Natural killer cell (primary cell): ENCODE measurements around the gene ACTRT1. TPM values are rescaled to one million over a fixed set of nuclear protein-coding genes. Genes with fewer than 3 reads are reported as not detected.

ENCODE experiments used
- ATAC-seq, 3 donors: fragments of 150-1000 bp in 2 of 3; fragments of 200-7000 bp in 1 of 3; cut with Tn5 transposase; 1 replicate in 1 of 3; 2 replicates in 2 of 3; pipeline ENCODE4 v1.10.0; 2021; ENCODE audit warnings: mild to moderate bottlenecking in 2 of 3, moderate library complexity in 2 of 3
- DNase-seq, 2 donors: peaks; one replicate each; pipeline versions ENCODE4 v3.0.0 to v3.0.0-alpha.2; 2013 to 2021; ENCODE audit warnings: mixed read lengths in 1 of 2
- H3K27ac ChIP-seq: one replicate; pipeline ENCODE4 v1.5.1; 2013; ENCODE audit warnings: mild to moderate bottlenecking, low read length
- H3K27me3 ChIP-seq: one replicate; pipeline ENCODE4 v1.6.1; 2013; ENCODE audit warnings: low read length; ENCODE audit not compliant: control insufficient read depth, insufficient read depth
- H3K36me3 ChIP-seq: one replicate; pipeline ENCODE4 v1.6.1; 2013; ENCODE audit warnings: low read length; ENCODE audit not compliant: control insufficient read depth, insufficient read depth
- H3K4me1 ChIP-seq: one replicate; pipeline ENCODE4 v1.6.1; 2013; ENCODE audit warnings: low read length; ENCODE audit not compliant: control insufficient read depth, insufficient read depth
- H3K4me3 ChIP-seq: one replicate; pipeline ENCODE4 v1.5.1; 2013; ENCODE audit warnings: low read length
- H3K9me3 ChIP-seq: one replicate; pipeline ENCODE4 v1.6.1; 2013; ENCODE audit warnings: low read length; ENCODE audit not compliant: control insufficient read depth, insufficient read depth
- H3K27ac Mint-ChIP-seq, 2 donors: one replicate each; pipeline ENCODE4 v1.8.0; 2022; ENCODE audit warnings: mild to moderate bottlenecking in 2 of 2, mixed read lengths in 2 of 2, moderate library complexity in 1 of 2
- H3K27me3 Mint-ChIP-seq, 2 donors: one replicate each; pipeline ENCODE4 v1.8.0; 2022; ENCODE audit warnings: low read depth in 2 of 2, mixed read lengths in 2 of 2
- H3K36me3 Mint-ChIP-seq: one replicate; pipeline ENCODE4 v1.8.0; 2022; ENCODE audit warnings: mixed read lengths
- H3K4me1 Mint-ChIP-seq, 2 donors: one replicate each; pipeline ENCODE4 v1.8.0; 2022; ENCODE audit warnings: mixed read lengths in 2 of 2
- H3K4me3 Mint-ChIP-seq: one replicate; pipeline ENCODE4 v1.8.0; 2022; ENCODE audit warnings: mild to moderate bottlenecking, moderate library complexity, mixed read lengths
- H3K9me3 Mint-ChIP-seq, 2 donors: one replicate each; pipeline ENCODE4 v1.8.0; 2022; ENCODE audit warnings: mixed read lengths in 2 of 2
- CTCF ChIP-seq: fragments of 200-600 bp; IDR thresholded peaks from one replicate; pipeline ENCODE4 v1.8.0; 2022; ENCODE audit warnings: antibody characterized with exemption
- WGBS: methylation state at CpG from one replicate; pipeline ENCODE4 v1.1.7; 2013; ENCODE audit warnings: missing lambda C conversion rate; ENCODE audit not compliant: insufficient coverage; 5-methylcytosine and 5-hydroxymethylcytosine counted together
- intact Hi-C: fragments of 100-400 bp; cut with micrococcal nuclease; formaldehyde crosslinking; loops from one replicate; pipeline ENCODE4 v1.14.2; 2022
- total RNA-seq, 4 donors: library from RNA; stranded (reverse); fragments of 120-200 nt in 1 of 4; gene quantifications; one replicate each; pipeline versions ENCODE4 v1.2.3 to v1.2.4, GENCODE V29; 2013 to 2022

Gene ACTRT1
- total RNA-seq, 3 donors from 2014 or later (not counting 1 experiment from before 2014, with no cell fraction given) = not detected

- TF ChIP-seq CTCF = no peak
- ATAC-seq (no peak), DNase-seq (no peak)
- Mint-ChIP-seq H3K36me3 (no peaks in the 10 kb centered on the region), H3K27me3 (no peaks in the 10 kb centered on the region), H3K27ac (no peak overlapping the region), H3K4me3 (no peak overlapping the region), H3K4me1 (no peaks in the 10 kb centered on the region), H3K9me3 (peaks cover 0 to 7% of the 10 kb centered on the region in 2 donors)
- no peak overlapping the region for H3K27ac ChIP-seq
- intact Hi-C loops = no loop called here
- no peak overlapping the region for H3K4me3 ChIP-seq
- no peaks in the 10 kb centered on the region for H3K9me3 ChIP-seq
- H3K4me1 ChIP-seq = no peaks in the 10 kb centered on the region
- no peaks in the 10 kb centered on the region for H3K36me3 ChIP-seq
- H3K27me3 ChIP-seq = no peaks in the 10 kb centered on the region
These were observed 16.9 kb downstream of the ACTRT1 start for GRCh38 chrX:128035318-128035717.

GRCh38 chrX:128021566-128021965, 30.6 kb downstream of the ACTRT1 start:
- Mint-ChIP-seq H3K36me3 (no peaks in the 10 kb centered on the region), H3K4me3 (no peak overlapping the region), H3K4me1 (no peaks in the 10 kb centered on the region), H3K9me3 (peaks cover 0 to 11% of the 10 kb centered on the region in 2 donors), H3K27me3 (no peaks in the 10 kb centered on the region), H3K27ac (no peak overlapping the region)
- no CpG with 5 or more reads among the region's 1 CpG for WGBS
- intact Hi-C loops = no loop called here
- no peak for TF ChIP-seq CTCF
- ATAC-seq (no peak), DNase-seq (no peak)
- Histone ChIP-seq H3K4me3 (no peak overlapping the region), H3K36me3 (no peaks in the 10 kb centered on the region), H3K4me1 (no peaks in the 10 kb centered on the region), H3K9me3 (no peaks in the 10 kb centered on the region), H3K27ac (no peak overlapping the region), H3K27me3 (no peaks in the 10 kb centered on the region)

DNA sequence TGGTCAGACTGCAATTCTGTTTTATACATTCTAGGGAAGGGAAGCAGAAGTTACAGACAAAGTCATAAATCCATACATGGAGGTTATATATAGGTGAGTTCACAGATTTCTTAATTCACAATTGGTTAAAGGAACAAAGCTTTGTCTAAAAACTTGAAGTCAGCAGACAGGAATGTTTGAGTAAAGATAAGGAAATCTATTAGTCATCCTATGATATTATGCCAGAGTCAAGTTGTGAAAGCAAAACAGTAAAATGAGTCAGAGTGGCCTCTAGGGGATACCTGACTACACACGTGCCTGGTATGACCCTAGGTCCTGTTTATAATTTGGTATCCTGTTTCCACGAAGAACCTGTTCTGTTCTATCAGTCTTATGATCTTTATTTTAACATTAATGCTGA, 31.5 kb downstream of the ACTRT1 start:
- Mint-ChIP-seq H3K9me3 (peaks cover 0 to 16% of the 10 kb centered on the region in 2 donors), H3K27ac (no peak overlapping the region), H3K4me3 (no peak overlapping the region), H3K36me3 (no peaks in the 10 kb centered on the region), H3K27me3 (no peaks in the 10 kb centered on the region), H3K4me1 (no peaks in the 10 kb centered on the region)
- no peak for TF ChIP-seq CTCF
- Histone ChIP-seq H3K9me3 (no peaks in the 10 kb centered on the region), H3K4me1 (no peaks in the 10 kb centered on the region), H3K36me3 (no peaks in the 10 kb centered on the region), H3K4me3 (no peak overlapping the region), H3K27me3 (no peaks in the 10 kb centered on the region), H3K27ac (no peak overlapping the region)
- WGBS = 20% methylated on average over 1 of the region's 2 CpGs
- ATAC-seq (no peak), DNase-seq (no peak)
- intact Hi-C loops = no loop called here

DNA sequence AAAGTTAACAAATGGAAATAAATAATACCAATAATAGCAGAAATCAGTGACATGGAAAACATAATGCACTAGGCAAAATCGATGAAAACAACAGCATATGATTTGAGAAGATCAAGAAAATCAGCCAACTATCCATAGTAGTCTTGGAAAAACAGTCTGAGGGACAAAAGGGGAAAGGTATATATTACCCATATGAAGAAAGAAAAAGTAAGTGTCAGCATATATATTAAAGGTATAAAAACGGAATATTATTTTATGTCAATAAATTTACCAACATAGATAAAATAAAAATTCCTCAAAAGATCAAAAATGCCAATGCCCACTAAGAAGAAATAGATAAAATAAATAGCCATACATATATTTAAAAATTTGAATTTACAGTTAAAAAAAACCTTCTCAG, 33.0 kb downstream of the ACTRT1 start:
- Histone ChIP-seq H3K9me3 (no peaks in the 10 kb centered on the region), H3K27me3 (no peaks in the 10 kb centered on the region), H3K4me1 (no peaks in the 10 kb centered on the region), H3K27ac (no peak overlapping the region), H3K36me3 (no peaks in the 10 kb centered on the region), H3K4me3 (no peak overlapping the region)
- no peaks in the 10 kb centered on the region for H3K36me3 Mint-ChIP-seq
- ATAC-seq = no peak
- WGBS = no CpG with 5 or more reads among the region's 2 CpGs
- intact Hi-C loops = no loop called here
- H3K4me3 Mint-ChIP-seq = no peak overlapping the region
- peaks cover 0 to 21% of the 10 kb centered on the region in 2 donors for H3K9me3 Mint-ChIP-seq
- no peak for TF ChIP-seq CTCF
- H3K27me3 Mint-ChIP-seq = no peaks in the 10 kb centered on the region
- DNase-seq = no peak
- H3K27ac Mint-ChIP-seq = no peak overlapping the region
- no peaks in the 10 kb centered on the region for H3K4me1 Mint-ChIP-seq
